IMR-90 (cell line): ENCODE results near the gene PEAK1. TPM values are rescaled to one million over a fixed set of nuclear protein-coding genes. Genes with fewer than 3 reads are reported as not detected.

Experiments used
- ATAC-seq: fragments of 200-7000 bp; cut with Tn5 transposase; 2 replicates; pipeline ENCODE4 v1.9.1; 2020; ENCODE audit warnings: low read depth, mild to moderate bottlenecking, moderate library complexity
- BruUV-seq: library from RNA; stranded (reverse); fragments of 400-500 nt; replicated peaks from 2 replicates; lab custom pipeline; 2021; lab: Mats Ljungman, UMichigan
- CTCF ChIA-PET: fragments of 300-600 bp; formaldehyde crosslinking; extraction: SDS; loops from one replicate; lab custom pipeline; 2021; ENCODE audit warnings: antibody characterized with exemption; lab: Yijun Ruan, JAX
- POLR2A ChIA-PET: fragments of 300-600 bp; sonication (Branson Sonifier 250); formaldehyde crosslinking; loops from one replicate; lab custom pipeline; 2022; ENCODE audit warnings: antibody characterized with exemption; ENCODE audit not compliant: unreplicated experiment; lab: Charles Lee
- DNase-seq: peaks from one replicate; pipeline ENCODE4 v3.0.0; 2013
- H2AFZ ChIP-seq: replicated peaks from 2 replicates; pipeline ENCODE3; 2013; ENCODE audit warnings: low read length, mild to moderate bottlenecking; ENCODE audit not compliant: poor library complexity
- H2AK5ac ChIP-seq: 2 replicates; pipeline ENCODE4 v1.6.1; 2013; ENCODE audit warnings: low read depth, low read length, inconsistent platforms
- H2AK9ac ChIP-seq: replicated peaks from 2 replicates; pipeline ENCODE3; 2013; ENCODE audit warnings: mild to moderate bottlenecking, low read depth, low read length, moderate library complexity; ENCODE audit not compliant: poor library complexity
- H2BK120ac ChIP-seq: 2 replicates; pipeline ENCODE4 v1.6.1; 2013; ENCODE audit warnings: low read depth, low read length, inconsistent platforms
- H2BK15ac ChIP-seq: 3 replicates; pipeline ENCODE4 v1.6.1; 2013; ENCODE audit warnings: low read depth, low read length, inconsistent platforms
- H2BK20ac ChIP-seq: 2 replicates; pipeline ENCODE4 v1.6.1; 2013; ENCODE audit warnings: low read depth, mild to moderate bottlenecking, inconsistent platforms, low read length, moderate library complexity
- H2BK5ac ChIP-seq: 2 replicates; pipeline ENCODE4 v1.6.1; 2013; ENCODE audit warnings: mild to moderate bottlenecking, low read depth, low read length, inconsistent platforms; ENCODE audit not compliant: poor library complexity, severe bottlenecking
- H3K14ac ChIP-seq: replicated peaks from 2 replicates; pipeline ENCODE4 v1.6.1; 2013; ENCODE audit warnings: low read depth, low read length, inconsistent platforms
- H3K18ac ChIP-seq: 2 replicates; pipeline ENCODE4 v1.6.1; 2013; ENCODE audit warnings: low read depth, low read length, control low read depth
- H3K23ac ChIP-seq: 2 replicates; pipeline ENCODE4 v1.6.1; 2013; ENCODE audit warnings: low read depth, low read length, inconsistent platforms
- H3K27ac ChIP-seq: 2 replicates; pipeline ENCODE4 v1.5.1; 2013; ENCODE audit warnings: mild to moderate bottlenecking, control low read depth, low read length; ENCODE audit not compliant: insufficient read depth
- H3K27me3 ChIP-seq: 2 replicates; pipeline ENCODE4 v1.6.1; 2013; ENCODE audit warnings: low read length; ENCODE audit not compliant: control insufficient read depth, insufficient read depth
- H3K36me3 ChIP-seq: 2 replicates; pipeline ENCODE4 v1.6.1; 2013; ENCODE audit warnings: low read length, mixed read lengths; ENCODE audit not compliant: control insufficient read depth, insufficient read depth
- H3K4ac ChIP-seq: 2 replicates; pipeline ENCODE4 v1.6.1; 2013; ENCODE audit warnings: low read depth, low read length, inconsistent platforms
- H3K4me1 ChIP-seq: 2 replicates; pipeline ENCODE4 v1.6.1; 2013; ENCODE audit warnings: low read length, mixed read lengths; ENCODE audit not compliant: control insufficient read depth, insufficient read depth
- H3K4me2 ChIP-seq: 2 replicates; pipeline ENCODE4 v1.6.1; 2013; ENCODE audit warnings: low read depth, mild to moderate bottlenecking, control low read depth, low read length, moderate library complexity
- H3K4me3 ChIP-seq: 2 replicates; pipeline ENCODE4 v1.5.1; 2013; ENCODE audit warnings: low read depth, mild to moderate bottlenecking, control low read depth, low read length, moderate library complexity; ENCODE audit not compliant: insufficient read depth
- H3K56ac ChIP-seq: 2 replicates; pipeline ENCODE4 v1.6.1; 2013; ENCODE audit warnings: low read length, inconsistent platforms; ENCODE audit not compliant: insufficient read depth; ENCODE audit errors: extremely low read depth
- H3K79me1 ChIP-seq, 2 experiments: 2 replicates each; pipeline ENCODE4 v1.6.1; 2013; ENCODE audit warnings: low read length in 2 of 2, inconsistent platforms in 1 of 2, low read depth in 1 of 2
- H3K9ac ChIP-seq: 2 replicates; pipeline ENCODE4 v1.6.1; 2013; ENCODE audit warnings: low read depth, low read length, control low read depth
- H3K9me1 ChIP-seq: 2 replicates; pipeline ENCODE4 v1.6.1; 2013; ENCODE audit warnings: low read length, inconsistent platforms; ENCODE audit not compliant: insufficient read depth
- H3K9me3 ChIP-seq: 2 replicates; pipeline ENCODE4 v1.6.1; 2013; ENCODE audit warnings: low read length; ENCODE audit not compliant: control insufficient read depth, insufficient read depth
- H4K20me1 ChIP-seq: 2 replicates; pipeline ENCODE4 v1.6.1; 2013; ENCODE audit warnings: low read length, inconsistent platforms; ENCODE audit not compliant: insufficient read depth
- H4K5ac ChIP-seq: 2 replicates; pipeline ENCODE4 v1.6.1; 2013; ENCODE audit warnings: mild to moderate bottlenecking, low read depth, low read length, control low read depth
- H4K8ac ChIP-seq, 2 experiments: 2 replicates each; pipeline ENCODE4 v1.6.1; 2013; ENCODE audit warnings: low read depth in 2 of 2, low read length in 2 of 2, control low read depth in 1 of 2, inconsistent platforms in 1 of 2
- H4K91ac ChIP-seq: 2 replicates; pipeline ENCODE4 v1.6.1; 2013; ENCODE audit warnings: low read depth, low read length, inconsistent platforms; ENCODE audit not compliant: insufficient read depth
- BHLHE40 ChIP-seq: fragments of 150-350 bp; IDR thresholded peaks from 2 replicates; pipeline ENCODE4 v1.6.1; 2016; ENCODE audit warnings: mild to moderate bottlenecking, low read depth, low read length
- CEBPB ChIP-seq: IDR thresholded peaks from 2 replicates; pipeline ENCODE4 v1.6.1; 2012; ENCODE audit warnings: low read depth, low read length, improper control_type of control experiment
- CHD1 ChIP-seq: IDR thresholded peaks from 2 replicates; pipeline ENCODE4 v1.6.1; 2012; ENCODE audit warnings: low read depth, low read length, improper control_type of control experiment
- FOS ChIP-seq: fragments of 150-350 bp; IDR thresholded peaks from 2 replicates; pipeline ENCODE4 v1.6.1; 2016; ENCODE audit warnings: low read depth, low read length
- MAFK ChIP-seq: IDR thresholded peaks from 2 replicates; pipeline ENCODE4 v1.6.1; 2012; ENCODE audit warnings: low read depth, low read length, improper control_type of control experiment
- MAZ ChIP-seq: IDR thresholded peaks from 2 replicates; pipeline ENCODE4 v1.6.1; 2012; ENCODE audit warnings: low read depth, mild to moderate bottlenecking, low read length, improper control_type of control experiment, moderate library complexity, borderline replicate concordance
- MXI1 ChIP-seq: IDR thresholded peaks from 2 replicates; pipeline ENCODE4 v1.6.1; 2012; ENCODE audit warnings: low read depth, mild to moderate bottlenecking, low read length, moderate library complexity, borderline replicate concordance
- NFE2L2 ChIP-seq: fragments of 150-350 bp; IDR thresholded peaks from 2 replicates; pipeline ENCODE4 v1.6.1; 2016; ENCODE audit warnings: low read depth, mild to moderate bottlenecking, low read length
- POLR2A ChIP-seq: IDR thresholded peaks from 2 replicates; pipeline ENCODE4 v1.6.1; 2012; ENCODE audit warnings: mild to moderate bottlenecking, low read depth, low read length
- RAD21 ChIP-seq: IDR thresholded peaks from 2 replicates; pipeline ENCODE4 v1.6.1; 2012; ENCODE audit warnings: low read length, improper control_type of control experiment
- RCOR1 ChIP-seq: IDR thresholded peaks from 2 replicates; pipeline ENCODE4 v1.6.1; 2012; ENCODE audit warnings: mild to moderate bottlenecking, low read length, improper control_type of control experiment; ENCODE audit not compliant: insufficient replicate concordance
- RFX5 ChIP-seq: IDR thresholded peaks from 2 replicates; pipeline ENCODE4 v1.8.0; 2012; ENCODE audit warnings: low read depth, mild to moderate bottlenecking, low read length, moderate library complexity
- SMC3 ChIP-seq: fragments of 150-350 bp; IDR thresholded peaks from 2 replicates; pipeline ENCODE4 v1.6.1; 2016; ENCODE audit warnings: low read depth, mild to moderate bottlenecking, antibody characterized with exemption, low read length, moderate library complexity
- WGBS, 2 experiments: methylation state at CpG; one replicate each; pipeline versions ENCODE4 v1.1.5 to v1.1.7; 2013; ENCODE audit warnings: missing lambda C conversion rate in 2 of 2; ENCODE audit not compliant: insufficient read length in 1 of 2; ENCODE audit errors: extremely low coverage in 2 of 2; 5-methylcytosine and 5-hydroxymethylcytosine counted together
- dilution Hi-C: fragments of 300-500 bp; cut with HindIII; formaldehyde crosslinking; loops from one replicate; pipeline ENCODE4 v1.14.3; 2018; ENCODE audit warnings: low sequenced_read_pairs; ENCODE audit not compliant: unreplicated experiment
- in situ Hi-C: fragments of 300-500 bp; cut with MboI; formaldehyde crosslinking; loops from 3 replicates; pipeline ENCODE4 v1.14.3; 2019; ENCODE audit warnings: low sequenced_read_pairs, inconsistent platforms, mixed read lengths
- intact Hi-C: fragments of 100-400 bp; cut with micrococcal nuclease; formaldehyde crosslinking; loops from 2 replicates; pipeline ENCODE4 v1.10.0; 2022
- polyA plus RNA-seq, 3 experiments: library from polyadenylated mRNA; depleted of rRNA; stranded (reverse); fragments of >200 nt; gene quantifications; 2 replicates each; pipeline ENCODE4 v1.2.3, GENCODE V29; 2012; ENCODE audit warnings: low replicate concordance in 1 of 3
- total RNA-seq: library from RNA; depleted of rRNA; stranded (reverse); fragments of >200 nt; gene quantifications from 2 replicates; pipeline ENCODE4 v1.2.3, GENCODE V29; 2012
- TF ChIP-seq, protein P1 (sequence below): conservative IDR thresholded peaks from 2 replicates; pipeline ENCODE4 v1.5.1; 2012; ENCODE audit warnings: mild to moderate bottlenecking, low read depth, low read length, improper control_type of control experiment
- TF ChIP-seq, protein P2 (sequence below): fragments of 150-350 bp; IDR thresholded peaks from 2 replicates; pipeline ENCODE4 v1.6.1; 2017; ENCODE audit warnings: mild to moderate bottlenecking, antibody characterized with exemption, low read length, low read depth
- TF ChIP-seq, protein P3 (sequence below): fragments of 150-350 bp; IDR thresholded peaks from 2 replicates; pipeline ENCODE4 v1.6.1; 2016; ENCODE audit warnings: low read depth, mild to moderate bottlenecking, low read length, moderate library complexity, borderline replicate concordance

Gene PEAK1
- total and polyA plus RNA-seq, 2 of the 4 experiments (the other 2 are of a cell fraction): 21.5 to 43.9 TPM

DNA sequence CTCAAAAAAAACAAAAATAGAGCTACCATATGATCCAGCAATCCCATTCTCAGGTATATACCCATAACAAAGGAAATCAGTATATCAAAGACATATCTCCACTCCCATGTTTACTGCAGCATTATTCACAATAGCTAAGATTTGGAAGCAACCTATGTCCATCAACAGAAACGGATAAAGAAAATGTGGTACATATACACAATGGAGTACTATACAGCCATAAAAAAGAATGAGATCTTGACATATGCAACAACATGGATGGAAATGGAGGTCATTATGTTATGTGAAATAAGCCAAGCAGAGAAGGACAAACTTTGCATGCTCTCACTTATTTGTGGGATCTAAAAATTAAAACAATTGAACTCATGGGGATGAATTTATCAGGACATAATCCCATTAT lies 19.6 kb downstream of the PEAK1 start:
- H3K36me3 ChIP-seq: no peaks in the 10 kb centered on the region
- H2AK9ac ChIP-seq: no peak overlapping the region
- ChIA-PET POLR2A (no interaction called here), CTCF (no interaction called here)
- in situ Hi-C loops (no loop called here), dilution Hi-C loops (no loop called here), intact Hi-C loops (no loop called here)
- H4K20me1 ChIP-seq: peaks cover 47% of the 10 kb centered on the region
- H2BK120ac ChIP-seq: no peak overlapping the region
- H3K4ac ChIP-seq: no peak overlapping the region
- no peaks in the 10 kb centered on the region; the same call in 1 of the 2 replicates for H3K4me1 ChIP-seq
- H4K8ac ChIP-seq: no peak overlapping the region
- H3K9ac ChIP-seq: no peak overlapping the region
- no CpG with 5 or more reads among the region's 1 CpG for WGBS, 2 experiments
- H3K9me1 ChIP-seq: peaks cover 3% of the 10 kb centered on the region; the same call in 1 of the 2 replicates
- no peak overlapping the region for H3K4me3 ChIP-seq
- H3K56ac ChIP-seq: no peak overlapping the region
- no peak overlapping the region for H3K23ac ChIP-seq
- H2BK15ac ChIP-seq: no peak overlapping the region
- no peak for TF ChIP-seq MAFK
- no peak for TF ChIP-seq MAZ
- no peak for TF ChIP-seq MXI1
- no peak for TF ChIP-seq RCOR1
- TF ChIP-seq POLR2A: no peak
- no peak for TF ChIP-seq CHD1
- no peak for TF ChIP-seq RFX5
- TF ChIP-seq, protein P1, sequence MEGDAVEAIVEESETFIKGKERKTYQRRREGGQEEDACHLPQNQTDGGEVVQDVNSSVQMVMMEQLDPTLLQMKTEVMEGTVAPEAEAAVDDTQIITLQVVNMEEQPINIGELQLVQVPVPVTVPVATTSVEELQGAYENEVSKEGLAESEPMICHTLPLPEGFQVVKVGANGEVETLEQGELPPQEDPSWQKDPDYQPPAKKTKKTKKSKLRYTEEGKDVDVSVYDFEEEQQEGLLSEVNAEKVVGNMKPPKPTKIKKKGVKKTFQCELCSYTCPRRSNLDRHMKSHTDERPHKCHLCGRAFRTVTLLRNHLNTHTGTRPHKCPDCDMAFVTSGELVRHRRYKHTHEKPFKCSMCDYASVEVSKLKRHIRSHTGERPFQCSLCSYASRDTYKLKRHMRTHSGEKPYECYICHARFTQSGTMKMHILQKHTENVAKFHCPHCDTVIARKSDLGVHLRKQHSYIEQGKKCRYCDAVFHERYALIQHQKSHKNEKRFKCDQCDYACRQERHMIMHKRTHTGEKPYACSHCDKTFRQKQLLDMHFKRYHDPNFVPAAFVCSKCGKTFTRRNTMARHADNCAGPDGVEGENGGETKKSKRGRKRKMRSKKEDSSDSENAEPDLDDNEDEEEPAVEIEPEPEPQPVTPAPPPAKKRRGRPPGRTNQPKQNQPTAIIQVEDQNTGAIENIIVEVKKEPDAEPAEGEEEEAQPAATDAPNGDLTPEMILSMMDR: no peak
- no peak for TF ChIP-seq NFE2L2
- no peak for TF ChIP-seq RAD21
- no peak for TF ChIP-seq SMC3
- TF ChIP-seq BHLHE40: no peak
- no peak for TF ChIP-seq CEBPB
- TF ChIP-seq, protein P2, sequence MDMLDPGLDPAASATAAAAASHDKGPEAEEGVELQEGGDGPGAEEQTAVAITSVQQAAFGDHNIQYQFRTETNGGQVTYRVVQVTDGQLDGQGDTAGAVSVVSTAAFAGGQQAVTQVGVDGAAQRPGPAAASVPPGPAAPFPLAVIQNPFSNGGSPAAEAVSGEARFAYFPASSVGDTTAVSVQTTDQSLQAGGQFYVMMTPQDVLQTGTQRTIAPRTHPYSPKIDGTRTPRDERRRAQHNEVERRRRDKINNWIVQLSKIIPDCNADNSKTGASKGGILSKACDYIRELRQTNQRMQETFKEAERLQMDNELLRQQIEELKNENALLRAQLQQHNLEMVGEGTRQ: no peak
- TF ChIP-seq, protein P3, sequence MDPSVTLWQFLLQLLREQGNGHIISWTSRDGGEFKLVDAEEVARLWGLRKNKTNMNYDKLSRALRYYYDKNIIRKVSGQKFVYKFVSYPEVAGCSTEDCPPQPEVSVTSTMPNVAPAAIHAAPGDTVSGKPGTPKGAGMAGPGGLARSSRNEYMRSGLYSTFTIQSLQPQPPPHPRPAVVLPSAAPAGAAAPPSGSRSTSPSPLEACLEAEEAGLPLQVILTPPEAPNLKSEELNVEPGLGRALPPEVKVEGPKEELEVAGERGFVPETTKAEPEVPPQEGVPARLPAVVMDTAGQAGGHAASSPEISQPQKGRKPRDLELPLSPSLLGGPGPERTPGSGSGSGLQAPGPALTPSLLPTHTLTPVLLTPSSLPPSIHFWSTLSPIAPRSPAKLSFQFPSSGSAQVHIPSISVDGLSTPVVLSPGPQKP: no peak
- no peak for TF ChIP-seq FOS
- H4K91ac ChIP-seq: no peak overlapping the region
- H2BK20ac ChIP-seq: no peak overlapping the region
- H3K18ac ChIP-seq: no peak overlapping the region
- no peak for DNase-seq
- H3K14ac ChIP-seq: no peak overlapping the region
- H2BK5ac ChIP-seq: no peak overlapping the region
- H2AFZ ChIP-seq: no peak overlapping the region
- H3K79me1 ChIP-seq: peaks cover 6 to 35% of the 10 kb centered on the region in 2 experiments; a peak in 3 of 4 replicates
- peaks cover 5% of the 10 kb centered on the region; the same call in 1 of the 2 replicates for H3K9me3 ChIP-seq
- H4K5ac ChIP-seq: no peak overlapping the region
- H3K4me2 ChIP-seq: no peak overlapping the region
- no peak overlapping the region for H3K27ac ChIP-seq
- H3K27me3 ChIP-seq: no peaks in the 10 kb centered on the region
- BruUV-seq: no TSS peak
- H2AK5ac ChIP-seq: no peak overlapping the region
- ATAC-seq: no peak
